GM21367 (cell line): ENCODE results near the gene PLCH2.

ENCODE experiments used
- ATAC-seq: cut with Tn5 transposase; IDR thresholded peaks from one replicate; pipeline ENCODE4 v1.9.1; 2021; ENCODE audit not compliant: unreplicated experiment

PLCH2 gene

DNA sequence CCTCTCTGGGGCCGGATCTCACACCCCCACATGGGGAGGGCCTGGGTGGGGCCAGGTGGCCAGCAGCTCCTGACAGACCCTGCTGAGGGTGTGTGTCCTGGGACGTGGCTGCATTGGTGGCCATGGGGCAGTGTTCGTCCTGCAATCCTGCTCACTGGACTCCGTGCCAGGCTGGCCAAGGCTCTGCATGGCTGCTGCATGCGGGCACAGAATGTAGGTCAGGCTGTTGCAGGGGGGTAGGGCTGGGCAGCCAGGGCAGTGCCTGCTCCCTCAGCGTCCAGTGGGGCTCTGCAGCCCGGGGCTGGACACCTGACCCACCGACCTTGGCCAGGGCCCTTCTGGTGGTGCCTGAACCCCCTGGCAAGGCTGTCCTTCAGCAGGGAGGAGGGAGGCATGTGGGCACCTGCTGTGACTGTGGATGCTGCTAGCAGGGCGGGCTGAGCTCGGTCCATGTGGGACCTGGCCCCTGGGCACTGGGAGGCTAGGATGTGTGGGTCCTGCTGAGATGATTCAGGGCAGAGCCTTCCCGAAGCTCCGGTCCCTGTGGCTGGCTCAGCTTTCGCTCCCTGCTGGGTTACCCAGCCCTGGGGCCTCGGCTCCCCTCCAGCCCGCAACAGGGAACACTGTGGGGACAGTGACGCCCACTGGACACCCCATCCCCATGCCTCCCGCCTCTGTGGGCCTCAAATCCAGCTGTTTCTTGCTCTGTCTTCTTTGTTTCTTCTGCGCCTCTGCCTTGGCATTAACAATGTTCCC lies 14.9 kb upstream of the PLCH2 start:
- no peak for ATAC-seq

DNA sequence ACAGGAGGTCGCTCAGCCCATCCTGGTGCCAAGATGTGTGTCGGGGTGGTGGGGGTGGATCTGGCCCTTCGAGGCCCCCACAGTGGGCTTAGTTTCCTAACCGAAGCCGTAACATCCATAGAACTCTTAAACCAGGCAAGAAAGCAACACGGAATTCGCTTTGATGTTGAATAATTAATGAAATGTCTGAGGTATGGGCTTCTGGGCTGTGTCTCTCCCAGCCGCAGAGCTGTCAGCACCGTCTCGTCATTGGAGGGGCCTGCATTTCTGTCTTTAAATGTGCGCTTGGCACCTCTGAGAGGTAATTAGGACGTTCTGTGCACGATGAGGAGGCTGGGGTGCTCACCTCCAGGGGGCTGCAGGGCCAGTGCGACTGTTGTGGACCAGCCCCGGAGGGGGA lies 13.3 kb upstream of the PLCH2 start:
- no peak for ATAC-seq

DNA sequence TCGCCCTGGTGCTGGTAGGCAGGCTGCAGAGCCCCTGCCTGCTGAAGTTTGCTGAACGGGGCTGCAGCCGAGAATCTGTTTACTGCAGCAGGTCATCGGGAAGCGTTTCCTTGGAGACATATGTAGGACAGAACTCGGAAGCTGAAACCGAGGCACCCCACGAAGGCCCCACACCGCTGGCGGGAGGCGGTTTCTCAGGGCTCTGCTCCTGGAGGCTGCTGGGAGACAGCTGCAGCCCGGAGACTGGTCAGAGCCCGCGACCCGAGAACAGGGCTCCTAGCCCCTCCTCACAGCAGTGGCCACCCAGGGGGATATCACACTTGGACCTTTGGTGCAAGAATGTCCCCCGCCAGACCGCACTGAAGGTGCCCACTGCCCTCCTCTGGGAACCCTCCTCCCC lies 12.7 kb upstream of the PLCH2 start:
- ATAC-seq = no peak

DNA sequence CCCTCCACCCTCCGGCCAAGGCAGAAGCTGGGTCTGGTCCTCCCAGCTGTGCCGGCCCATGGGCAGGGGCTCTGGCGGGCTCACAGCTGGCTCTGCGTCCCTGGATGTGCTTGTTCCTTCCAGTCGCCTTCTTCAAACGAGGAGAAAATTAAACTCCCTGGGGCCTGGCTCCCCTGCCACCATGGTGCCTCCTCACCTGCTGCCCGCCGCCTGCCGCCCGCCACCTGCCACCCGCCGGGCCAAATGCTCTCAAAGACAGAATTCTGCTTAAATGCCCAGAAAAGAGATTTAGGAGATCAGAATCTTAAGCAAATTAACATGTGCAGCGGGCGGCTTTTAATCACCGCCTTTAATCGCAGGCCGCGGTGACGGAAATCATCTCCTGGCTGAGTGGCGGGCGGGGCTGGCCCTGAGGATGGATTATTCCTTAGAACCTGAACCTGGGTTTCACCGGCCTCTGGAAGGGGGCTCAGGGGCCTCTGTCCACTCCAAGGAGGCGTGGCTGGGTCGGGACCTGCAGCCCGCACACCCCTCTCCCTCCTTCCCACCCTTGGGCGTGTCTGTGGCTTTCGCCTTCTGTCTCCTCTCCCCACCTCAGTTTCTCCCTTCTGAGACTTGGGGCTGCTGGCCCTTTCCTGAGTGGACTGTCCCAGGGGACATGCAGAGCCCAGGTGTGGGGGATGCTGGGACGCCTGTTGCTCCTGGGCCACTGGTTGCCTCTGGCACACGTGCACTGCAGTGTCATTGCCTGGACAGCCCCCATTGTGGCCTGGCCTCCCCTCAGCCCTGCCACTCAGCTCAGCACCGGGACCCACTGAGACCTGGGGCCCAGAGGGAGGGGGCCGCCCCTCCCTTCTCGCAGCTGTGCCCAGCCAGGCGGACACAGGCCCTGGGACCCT lies 10.5 kb upstream of the PLCH2 start:
- ATAC-seq = no peak

DNA sequence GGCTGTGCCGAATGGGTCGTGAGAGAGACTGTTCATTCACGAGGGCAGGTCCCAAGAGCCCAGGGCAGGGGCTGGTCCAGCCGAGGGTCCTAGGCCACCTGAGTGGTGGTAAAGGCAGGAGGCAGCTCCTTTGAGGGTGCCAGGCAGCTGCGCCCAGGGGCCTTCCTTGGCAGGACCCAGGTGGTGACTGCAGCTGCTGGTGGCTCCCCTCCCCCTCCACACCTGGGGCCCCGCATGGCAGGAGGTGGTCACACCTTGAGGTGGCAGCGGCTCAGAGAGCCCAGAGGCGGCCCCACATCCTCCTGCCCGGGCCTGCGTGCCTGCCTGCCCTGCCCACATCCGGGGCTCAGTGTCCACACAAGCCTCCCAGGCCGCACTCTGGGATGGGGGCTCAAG lies 9.8 kb upstream of the PLCH2 start:
- ATAC-seq = no peak

DNA sequence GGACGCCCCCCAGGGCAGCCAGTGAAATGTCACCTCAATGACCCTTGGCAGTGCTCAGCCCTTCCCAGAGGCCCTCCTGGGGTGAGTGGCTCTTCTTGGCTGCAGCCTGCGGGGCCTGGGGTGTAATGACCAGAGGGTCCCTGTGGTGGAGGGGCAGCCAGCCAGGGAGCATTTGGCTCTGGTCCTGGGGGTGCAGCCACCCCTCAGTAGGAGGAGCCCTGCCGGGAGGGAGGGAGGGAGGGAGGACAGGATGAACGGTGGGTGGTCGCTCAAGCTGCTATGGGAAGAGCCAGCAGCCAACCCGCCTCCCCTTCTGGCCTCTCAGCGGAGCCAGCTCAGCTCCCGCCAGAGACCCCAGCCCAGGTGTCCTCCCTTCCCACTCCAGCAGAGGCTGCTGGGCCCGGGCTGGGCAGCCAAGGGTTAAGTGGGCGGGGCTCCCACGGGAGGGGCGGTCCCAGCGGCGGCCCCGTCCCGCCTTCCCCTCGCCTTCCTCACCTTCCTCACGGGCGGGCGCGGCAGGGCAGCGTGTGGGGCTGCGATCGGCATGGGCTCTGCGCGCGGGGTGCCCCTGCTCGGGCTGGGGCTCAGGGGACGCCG lies 9.0 kb upstream of the PLCH2 start:
- no peak for ATAC-seq

DNA sequence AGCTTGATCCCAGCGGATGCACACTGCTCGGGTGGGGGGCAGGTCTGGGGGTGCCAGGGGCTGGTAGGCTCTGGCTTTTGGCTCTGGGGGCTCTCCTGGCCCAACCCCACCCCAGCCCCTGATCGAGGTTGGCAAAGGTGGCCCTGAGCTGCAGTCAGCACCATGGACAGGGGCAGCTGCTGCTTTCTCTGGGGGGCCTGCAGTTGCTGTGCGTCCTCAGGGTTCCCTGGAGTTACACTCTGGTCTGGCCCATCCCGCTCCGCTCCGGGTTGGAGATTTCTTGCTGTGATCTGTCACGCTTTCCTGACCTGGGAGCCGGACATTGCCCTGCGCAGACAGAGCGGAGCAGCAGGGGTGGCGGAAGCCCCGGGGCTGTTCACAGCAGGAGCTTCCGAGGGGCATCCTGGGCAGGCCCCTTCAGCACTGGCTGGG lies 8.0 kb upstream of the PLCH2 start:
- no peak for ATAC-seq

DNA sequence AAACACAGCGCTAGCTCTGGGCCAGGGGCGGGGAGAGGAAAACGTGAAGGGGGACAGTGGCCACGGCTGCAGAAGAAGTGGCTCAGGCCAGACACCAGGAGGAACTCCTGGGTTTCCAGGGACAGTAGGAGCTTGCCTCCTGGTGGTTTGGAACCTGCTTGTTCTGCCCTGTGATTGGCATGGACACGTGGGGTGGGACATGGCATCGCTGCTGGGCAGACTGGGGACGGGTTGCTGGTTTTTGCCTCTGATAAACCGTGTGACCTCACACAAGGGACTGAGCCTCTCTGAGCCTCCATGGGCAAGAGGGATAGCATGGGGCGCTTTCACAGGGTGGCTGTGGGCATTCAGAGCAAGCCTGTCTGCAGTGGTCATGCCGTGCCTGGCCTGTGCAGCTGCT lies 7.5 kb upstream of the PLCH2 start:
- ATAC-seq = no peak

DNA sequence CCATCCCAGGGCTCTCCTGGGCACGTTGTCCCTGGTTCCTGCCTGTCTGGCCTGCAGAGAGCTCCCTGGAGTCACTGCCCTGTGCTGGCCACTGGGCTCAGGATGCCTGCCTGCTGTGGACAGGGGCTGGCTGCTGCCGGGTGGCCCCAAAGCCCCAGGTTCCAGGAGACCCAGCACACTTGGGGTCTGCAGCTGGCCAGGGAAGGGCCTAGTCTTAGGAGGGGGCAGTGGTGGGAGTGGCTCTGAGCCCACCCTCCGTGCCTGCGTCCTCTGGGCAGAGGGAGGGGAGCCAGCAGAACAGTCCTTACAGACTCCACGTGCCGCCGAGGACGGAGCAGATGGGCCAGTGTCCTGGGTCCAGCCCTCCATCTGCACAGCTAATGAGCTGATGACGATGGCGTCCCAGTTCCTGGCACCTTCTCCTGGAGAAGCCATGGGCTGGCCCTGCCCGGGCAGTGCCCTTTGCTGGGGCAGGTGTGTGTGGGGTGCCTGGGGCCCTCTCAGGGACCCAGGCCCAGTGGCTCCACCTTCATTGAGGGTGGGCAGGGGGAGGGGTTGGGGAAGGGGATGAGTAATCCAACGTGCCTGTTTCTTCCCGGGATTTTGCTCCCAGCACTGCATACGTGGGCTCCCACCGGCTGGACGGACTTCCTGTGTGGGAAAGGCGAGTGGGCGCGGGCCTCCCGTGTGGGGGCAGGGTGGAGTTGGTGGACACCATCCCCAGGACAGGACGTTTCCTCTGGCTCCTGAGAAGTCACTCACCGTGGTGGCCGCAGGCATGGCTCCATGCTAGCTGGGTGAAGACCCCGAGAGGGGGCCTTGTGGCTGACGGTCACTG lies 6.8 kb upstream of the PLCH2 start:
- ATAC-seq = no peak

DNA sequence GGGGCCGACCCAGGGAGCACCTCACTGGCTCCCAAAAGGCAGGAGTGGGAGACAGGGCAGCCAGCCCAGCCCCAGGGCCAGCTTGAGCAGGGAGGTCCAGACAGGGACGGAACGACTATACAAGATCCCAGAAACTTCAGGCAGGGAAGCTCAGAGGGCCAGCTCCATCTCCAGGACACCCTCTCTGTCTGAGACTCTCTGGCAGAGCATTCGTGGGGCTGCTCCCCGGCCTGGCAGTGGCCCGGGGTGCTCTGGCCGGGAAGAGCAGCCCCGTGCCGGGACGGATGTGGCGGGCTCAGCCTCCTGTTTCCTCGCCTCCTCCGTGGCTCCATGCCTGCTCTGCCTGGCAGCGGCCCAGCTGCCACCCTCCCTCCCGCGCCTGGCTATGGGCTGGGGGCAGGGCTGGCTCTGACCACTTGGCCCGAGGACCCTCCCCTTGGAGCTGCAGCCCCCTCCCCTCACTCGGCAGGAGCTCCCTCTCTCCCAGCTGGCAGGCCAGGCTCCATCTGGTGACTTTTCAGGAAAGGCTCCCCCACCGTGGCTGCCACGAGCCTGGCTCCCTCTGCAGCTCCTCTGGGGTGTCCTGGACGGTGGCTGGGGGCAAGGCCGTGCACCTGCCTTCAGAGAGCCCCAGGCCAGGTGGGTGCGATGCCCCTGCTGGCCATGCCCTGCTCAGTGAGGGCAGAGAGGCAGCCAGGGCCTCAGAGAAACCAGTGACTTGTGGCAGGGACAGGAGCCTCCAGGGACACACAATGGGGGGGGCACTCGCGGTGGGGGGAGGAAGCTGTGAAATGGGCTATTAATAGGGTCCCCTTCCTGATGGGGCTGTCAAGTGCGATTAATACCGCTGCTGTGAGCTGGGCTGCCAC lies 5.6 kb upstream of the PLCH2 start:
- ATAC-seq = no peak

DNA sequence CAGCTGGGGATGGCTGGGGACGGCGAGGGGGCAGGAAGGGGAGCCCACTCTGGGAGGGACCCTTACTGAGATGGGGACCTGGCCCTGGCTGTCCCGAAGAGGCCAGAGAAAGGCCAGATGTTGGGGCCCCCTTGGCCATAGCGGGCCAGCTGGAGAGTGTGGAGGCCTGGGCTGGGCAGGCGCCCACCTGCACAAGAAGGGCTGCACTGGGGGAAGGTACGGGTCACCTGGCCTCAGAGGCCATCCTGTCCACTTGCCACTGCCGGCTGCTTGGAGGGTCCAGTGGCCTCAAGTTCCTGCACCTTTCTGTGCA lies 5.0 kb upstream of the PLCH2 start:
- ATAC-seq = no peak

DNA sequence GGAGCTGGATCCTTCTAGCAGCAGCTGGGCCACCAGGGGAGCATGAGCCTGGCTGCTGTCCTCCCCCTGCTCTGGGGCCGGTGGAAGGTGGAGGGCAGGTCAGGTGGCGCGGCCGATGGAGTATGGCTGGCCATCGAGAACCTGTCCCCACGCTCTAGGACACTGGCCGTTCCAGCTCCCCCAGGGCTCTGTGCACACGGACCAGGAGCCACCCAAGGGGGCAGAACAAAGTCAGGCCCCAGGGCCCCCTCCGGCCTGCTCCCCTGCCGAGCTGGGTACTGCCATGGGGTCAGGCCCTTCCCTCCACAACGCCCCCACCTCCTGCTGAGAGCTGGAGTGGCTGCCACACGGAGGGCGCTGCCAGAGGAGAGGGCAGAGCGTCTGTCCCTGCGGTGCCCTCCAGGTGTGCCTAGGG lies 4.5 kb upstream of the PLCH2 start:
- no peak for ATAC-seq

DNA sequence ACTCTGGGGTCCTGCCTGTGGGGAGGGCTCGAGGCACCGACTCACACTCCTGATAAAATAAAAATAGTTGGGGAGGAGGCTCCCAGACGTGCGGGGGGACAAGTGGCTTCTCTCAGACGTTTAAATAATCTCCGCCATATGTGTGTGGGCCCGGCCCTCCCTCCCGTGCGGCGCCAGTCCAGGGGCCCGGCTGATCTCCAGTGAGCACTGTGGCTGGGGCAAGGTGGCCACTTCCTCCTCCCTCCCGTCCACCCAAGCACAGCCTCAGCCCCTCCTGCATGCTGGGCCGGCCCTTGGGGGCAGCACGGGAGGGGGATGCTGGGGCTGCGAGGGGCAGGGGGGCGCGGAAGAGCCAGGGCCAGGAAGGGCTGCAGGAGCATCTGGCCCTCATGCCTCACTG lies 4.0 kb upstream of the PLCH2 start:
- no peak for ATAC-seq

DNA sequence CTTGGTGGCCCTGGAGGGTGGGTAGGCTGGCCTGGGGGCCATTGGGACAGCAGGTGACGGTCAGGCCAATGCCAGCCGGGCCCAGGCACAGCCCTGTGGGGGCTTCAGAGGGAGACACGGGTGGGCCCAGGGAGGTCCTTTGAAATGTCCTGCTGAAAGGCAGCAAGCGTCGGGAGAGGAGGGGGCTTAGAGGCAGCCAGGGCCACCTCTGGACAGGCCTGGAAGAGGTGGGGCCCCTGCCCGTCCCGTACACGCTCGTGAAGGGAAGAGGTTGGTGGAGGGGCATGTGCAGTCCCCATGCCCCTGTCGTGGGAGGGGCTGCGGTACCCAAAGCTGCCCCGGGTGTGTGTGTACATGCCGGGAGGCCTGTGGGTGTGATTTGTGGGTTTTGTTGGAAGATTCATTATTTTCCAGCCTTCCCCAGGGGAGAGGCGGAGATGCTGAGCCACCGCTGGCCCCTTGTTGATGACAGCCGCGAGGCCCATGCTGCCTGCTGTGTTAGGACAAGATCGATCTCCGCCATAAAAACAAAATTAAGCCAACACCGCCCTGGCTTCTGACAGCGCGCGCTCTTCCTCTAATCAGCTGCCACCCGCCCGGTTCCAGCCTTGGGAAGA lies 3.4 kb upstream of the PLCH2 start:
- no peak for ATAC-seq

DNA sequence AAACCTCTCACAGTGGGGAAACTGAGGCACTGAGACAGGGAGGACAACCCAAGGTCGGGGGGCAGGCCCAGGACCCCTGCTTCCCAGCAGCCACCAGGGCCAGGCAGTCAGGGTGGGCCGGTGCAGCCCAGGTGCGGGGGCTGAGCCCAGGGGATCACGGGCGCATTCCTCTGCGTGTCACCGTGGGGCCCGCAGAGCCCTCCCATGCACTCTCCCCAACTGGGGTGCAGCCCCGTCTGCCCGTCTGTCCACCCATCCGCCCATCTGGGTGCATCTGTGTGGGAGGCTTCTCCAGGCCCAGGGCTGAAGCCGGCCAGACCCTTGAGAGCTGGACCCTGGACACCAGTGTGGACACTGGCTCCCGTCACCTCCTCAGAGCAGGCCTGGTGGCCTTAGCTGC lies 2.9 kb upstream of the PLCH2 start:
- no peak for ATAC-seq

DNA sequence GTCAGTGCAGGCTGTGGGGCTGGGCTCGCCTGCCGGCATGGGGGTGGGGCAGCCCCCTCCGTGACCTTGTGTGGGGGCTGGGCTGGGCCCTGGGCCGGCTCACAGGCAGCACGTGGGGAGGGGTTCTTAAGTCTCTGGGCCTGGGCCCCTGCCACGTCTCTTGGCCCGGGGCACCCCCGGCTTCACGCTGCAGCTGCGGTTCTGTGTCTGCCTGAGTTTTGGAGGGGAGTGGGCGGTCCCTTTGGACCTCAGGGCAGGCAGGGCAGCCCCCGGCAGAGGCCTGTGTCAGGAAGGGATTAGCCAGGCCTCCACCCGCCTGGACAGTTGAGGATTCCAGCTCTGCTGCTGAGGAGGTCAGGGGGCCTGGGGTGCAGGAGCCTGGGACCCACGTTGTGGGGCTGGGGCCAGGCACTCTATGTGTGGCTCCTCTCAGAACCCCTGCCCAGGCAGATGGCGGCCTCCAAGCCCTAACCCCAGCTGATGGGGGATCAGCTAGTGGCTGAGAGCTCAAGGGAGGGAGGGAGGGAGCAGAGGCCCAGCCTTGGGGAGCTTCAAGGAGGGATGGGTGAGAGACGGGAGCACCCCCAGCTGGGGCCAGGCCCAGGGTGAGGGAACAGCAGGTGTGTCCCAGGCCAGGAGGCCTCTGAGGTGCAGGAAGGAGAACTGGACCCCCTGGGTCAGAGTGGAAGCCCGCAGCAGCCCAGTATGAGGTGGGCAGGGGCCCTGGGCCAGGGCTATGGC lies 1.8 kb upstream of the PLCH2 start:
- no peak for ATAC-seq

DNA sequence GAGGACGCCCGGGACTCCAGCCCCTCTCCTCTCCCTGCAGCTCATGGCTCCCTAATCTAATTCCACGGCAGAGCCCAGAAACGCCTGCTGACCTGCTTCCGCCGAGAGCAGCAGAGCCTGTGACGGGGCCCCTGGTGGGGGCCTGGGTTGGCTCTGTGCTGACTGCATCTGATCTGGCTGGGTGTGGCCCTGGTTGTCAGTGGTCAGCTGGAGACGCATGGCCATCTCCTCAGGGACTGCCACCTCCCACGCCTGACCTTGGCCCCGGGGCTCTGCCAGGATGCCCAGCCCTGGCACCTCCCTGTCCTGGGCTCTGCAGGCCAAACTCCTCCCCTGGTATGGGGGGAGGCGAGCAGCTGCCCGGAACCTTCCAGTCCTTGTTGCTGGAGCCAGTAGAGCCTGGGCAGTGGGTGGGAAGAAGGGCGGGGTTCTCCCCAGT lies 1.1 kb upstream of the PLCH2 start:
- no peak for ATAC-seq

DNA sequence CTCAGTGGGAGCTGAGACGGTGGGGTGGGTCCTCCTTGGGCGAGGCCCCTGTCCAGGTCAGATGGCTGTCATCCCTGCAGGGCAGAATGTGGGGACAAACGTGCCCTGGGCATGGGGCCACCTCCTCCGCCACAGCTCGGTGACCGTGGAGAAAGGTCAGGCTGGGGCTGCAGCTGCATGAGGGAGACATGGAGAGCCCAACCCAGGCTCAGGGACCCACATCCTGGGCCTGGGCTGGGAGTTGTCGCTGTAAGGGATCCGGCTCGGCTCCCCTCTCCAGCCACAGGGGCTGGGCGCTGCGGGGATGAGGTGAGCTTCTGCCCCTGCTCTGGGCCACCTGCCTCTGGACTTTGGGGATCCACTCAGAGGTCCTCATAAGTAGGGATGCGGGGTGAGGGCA lies 518 bp upstream of the PLCH2 start:
- no peak for ATAC-seq

DNA sequence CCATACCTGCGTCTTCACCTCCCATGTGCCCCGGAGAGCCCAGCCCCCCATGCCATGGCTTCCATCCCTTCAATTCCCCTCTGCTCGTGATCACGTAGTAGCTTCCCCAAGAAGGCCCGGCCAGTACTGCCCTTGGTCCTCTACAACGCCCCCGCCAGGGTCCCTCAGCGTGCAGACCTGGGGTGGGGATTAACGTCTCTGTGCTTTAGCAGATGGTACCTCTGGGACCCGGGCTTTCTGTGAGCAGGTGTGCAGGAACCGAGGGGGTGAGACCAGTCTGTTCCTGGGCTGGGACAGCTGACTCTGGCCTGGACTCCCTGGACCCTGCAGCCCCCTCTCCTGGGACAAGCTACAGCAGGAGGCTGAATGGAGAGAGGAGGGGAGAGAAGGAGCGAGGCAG lies 1.2 kb downstream of the PLCH2 start:
- no peak for ATAC-seq
